T-helper 2 cell treated with Interferon-gamma antibody and Interleukin-4, amounts not matched to agents 5 μg/mL and 100 μg/mL, for 36 hours (primary cell): ENCODE results near the gene THG1L.

ENCODE experiments used
- DNase-seq: peaks from one replicate; pipeline ENCODE4 v3.0.0; 2021; ENCODE audit warnings: low spot score
- H3K27ac Mint-ChIP-seq: one replicate; pipeline ENCODE4 v1.8.0; 2021; ENCODE audit warnings: mild to moderate bottlenecking, mixed read lengths
- H3K27me3 Mint-ChIP-seq: one replicate; pipeline ENCODE4 v1.8.0; 2021; ENCODE audit warnings: low read depth, mixed read lengths
- H3K36me3 Mint-ChIP-seq: one replicate; pipeline ENCODE4 v1.8.0; 2021; ENCODE audit warnings: low read depth, mixed read lengths
- H3K4me1 Mint-ChIP-seq: one replicate; pipeline ENCODE4 v1.8.0; 2021; ENCODE audit warnings: low read depth, mixed read lengths
- H3K4me3 Mint-ChIP-seq: one replicate; pipeline ENCODE4 v1.8.0; 2022; ENCODE audit warnings: mild to moderate bottlenecking, moderate library complexity, mixed read lengths
- H3K9me3 Mint-ChIP-seq: one replicate; pipeline ENCODE4 v1.8.0; 2021; ENCODE audit warnings: mixed read lengths

Gene THG1L

DNA sequence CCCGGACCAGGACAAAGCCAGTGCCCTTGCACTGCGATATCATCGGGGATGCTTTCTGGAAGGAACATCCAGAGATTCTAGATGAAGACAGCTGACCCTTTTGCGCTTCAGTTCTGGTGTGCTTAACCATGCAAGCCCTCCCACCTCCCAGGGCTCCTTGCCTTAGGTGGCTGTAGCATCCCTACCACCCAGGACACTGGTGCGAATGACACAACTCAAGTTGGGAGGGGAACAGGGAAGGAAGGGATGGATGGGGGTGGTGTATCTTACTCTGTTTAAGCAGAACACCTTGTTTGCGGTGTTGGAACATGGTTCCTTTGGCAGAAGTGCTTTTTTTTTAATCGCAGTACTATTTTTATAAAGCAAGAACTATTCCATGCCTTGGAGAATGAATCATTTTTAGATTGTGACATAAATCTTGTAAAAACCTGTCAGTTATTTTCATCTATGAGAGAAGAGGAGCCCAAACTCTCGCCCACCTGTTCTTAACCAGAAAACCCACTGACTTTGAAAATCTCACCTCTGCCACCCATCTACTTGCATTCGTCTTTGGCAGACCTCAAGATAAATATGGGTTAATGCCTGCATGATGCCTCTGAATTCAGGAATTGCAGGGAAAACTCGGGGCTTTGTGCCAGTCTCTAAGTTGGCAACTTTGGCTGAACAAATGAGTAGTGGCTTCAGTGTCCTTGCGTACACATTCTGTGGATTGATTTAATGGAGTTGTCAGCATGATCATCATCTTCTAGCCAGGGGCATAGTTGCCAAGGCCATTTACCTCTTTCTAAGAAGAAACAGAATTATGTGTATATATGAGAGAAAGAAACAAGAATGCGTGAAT lies 8.4 kb downstream of the THG1L start:
- H3K27ac Mint-ChIP-seq: no peak overlapping the region
- H3K27me3 Mint-ChIP-seq: no peaks in the 10 kb centered on the region
- peaks cover 28% of the 10 kb centered on the region for H3K36me3 Mint-ChIP-seq
- peaks cover 15% of the 10 kb centered on the region for H3K4me1 Mint-ChIP-seq
- H3K9me3 Mint-ChIP-seq: no peaks in the 10 kb centered on the region
- no peak for DNase-seq
- H3K4me3 Mint-ChIP-seq: no peak overlapping the region

DNA sequence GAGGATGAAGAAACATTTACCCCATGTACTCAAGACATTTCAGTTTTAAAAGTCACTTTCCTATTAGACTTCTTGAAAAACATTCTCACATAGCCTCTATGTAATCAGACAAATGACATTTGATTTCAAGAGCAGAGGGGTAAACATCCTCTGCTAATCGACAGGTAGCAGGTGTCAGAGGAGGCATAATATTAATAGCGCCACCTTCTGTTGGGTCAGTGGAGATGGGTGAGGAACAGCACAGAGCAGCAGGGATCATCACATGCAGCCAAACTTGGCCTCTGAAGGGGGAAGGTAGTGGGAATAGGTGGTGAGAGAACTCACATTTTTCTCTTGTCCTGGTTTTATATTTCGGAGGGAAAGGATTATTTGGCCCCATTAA lies 9.0 kb downstream of the THG1L start:
- Mint-ChIP-seq H3K27me3 (no peaks in the 10 kb centered on the region), H3K27ac (no peak overlapping the region), H3K4me1 (peaks cover 19% of the 10 kb centered on the region), H3K36me3 (peaks cover 27% of the 10 kb centered on the region), H3K4me3 (no peak overlapping the region), H3K9me3 (no peaks in the 10 kb centered on the region)
- no peak for DNase-seq

DNA sequence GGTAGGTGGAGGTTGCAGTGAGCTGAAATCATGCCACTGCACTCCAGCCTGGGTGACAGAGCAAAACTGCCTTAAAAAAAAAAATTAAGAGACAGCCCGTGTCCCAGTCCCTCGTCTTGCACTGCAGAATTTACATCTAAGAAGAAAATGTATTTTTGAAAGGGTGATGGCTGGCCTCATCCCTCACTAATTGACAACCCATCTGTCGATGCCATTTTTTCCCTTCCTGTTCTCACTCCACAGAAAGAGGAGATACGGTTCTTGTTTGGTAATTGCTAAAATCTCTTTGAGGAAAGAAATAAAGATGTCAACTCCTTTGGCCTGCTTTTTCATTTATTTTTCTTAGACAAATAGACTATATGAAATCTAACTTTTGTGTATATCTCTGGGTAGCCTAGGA lies 9.9 kb downstream of the THG1L start:
- H3K4me3 Mint-ChIP-seq: no peak overlapping the region
- H3K4me1 Mint-ChIP-seq: peaks cover 24% of the 10 kb centered on the region
- H3K9me3 Mint-ChIP-seq: no peaks in the 10 kb centered on the region
- H3K27me3 Mint-ChIP-seq: no peaks in the 10 kb centered on the region
- H3K36me3 Mint-ChIP-seq: peaks cover 27% of the 10 kb centered on the region
- no peak for DNase-seq
- no peak overlapping the region for H3K27ac Mint-ChIP-seq

DNA sequence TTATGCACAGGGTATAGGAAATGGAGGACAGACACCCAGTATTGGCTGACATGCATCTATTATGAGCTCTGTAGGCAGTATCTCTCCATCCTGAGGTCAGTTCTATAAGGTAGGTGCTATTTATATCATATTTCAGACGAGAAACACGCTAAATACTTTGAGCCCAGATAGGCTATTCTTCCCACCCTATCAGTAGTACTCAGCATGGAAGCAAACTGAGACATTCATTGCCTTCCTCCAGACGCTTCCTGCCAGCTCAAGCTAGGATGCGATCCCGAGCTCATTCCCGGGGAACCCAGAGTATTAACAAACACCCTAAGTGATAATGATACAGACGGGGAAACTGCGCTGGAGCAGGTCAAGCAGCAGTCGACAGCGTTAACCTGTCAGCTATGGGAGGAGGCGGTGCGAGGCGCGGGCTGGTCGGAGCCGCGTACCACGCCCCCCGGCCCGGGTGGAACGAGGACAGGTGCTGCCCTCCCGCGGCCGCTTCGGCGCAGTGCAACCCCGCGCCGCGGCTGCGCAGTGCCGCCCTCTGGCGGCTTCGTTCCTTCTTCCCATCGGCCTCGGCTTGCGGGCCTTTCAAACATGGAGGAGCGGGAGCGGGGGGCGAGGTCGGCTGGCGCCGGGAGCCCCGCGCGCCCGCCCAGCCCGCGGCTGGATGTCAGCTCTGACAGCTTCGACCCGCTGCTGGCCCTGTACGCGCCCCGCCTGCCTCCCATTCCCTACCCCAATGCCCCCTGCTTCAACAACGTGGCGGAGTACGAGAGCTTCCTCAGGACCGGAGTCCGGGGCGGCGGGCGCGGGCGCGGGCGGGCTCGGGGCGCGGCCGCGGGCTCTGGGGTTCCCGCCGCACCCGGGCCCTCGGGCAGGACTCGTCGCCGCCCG lies 12.2 kb downstream of the THG1L start, which contains the start of gene LSM11:
TSS of gene LSM11 (plus strand) at position 550 of the 888 bp plus-strand sequence. CDS start at position 589, 39 bp downstream.
- peak; percentile 91 for DNase-seq
- H3K27me3 Mint-ChIP-seq: no peaks in the 10 kb centered on the region
- H3K36me3 Mint-ChIP-seq: peaks cover 15% of the 10 kb centered on the region
- H3K9me3 Mint-ChIP-seq: no peaks in the 10 kb centered on the region
- peak within 1 kb of the TSS; percentile 85 for H3K27ac Mint-ChIP-seq
- H3K4me1 Mint-ChIP-seq: peaks cover 35% of the 10 kb centered on the region
- peak within 1 kb of the TSS; percentile 92 for H3K4me3 Mint-ChIP-seq

DNA sequence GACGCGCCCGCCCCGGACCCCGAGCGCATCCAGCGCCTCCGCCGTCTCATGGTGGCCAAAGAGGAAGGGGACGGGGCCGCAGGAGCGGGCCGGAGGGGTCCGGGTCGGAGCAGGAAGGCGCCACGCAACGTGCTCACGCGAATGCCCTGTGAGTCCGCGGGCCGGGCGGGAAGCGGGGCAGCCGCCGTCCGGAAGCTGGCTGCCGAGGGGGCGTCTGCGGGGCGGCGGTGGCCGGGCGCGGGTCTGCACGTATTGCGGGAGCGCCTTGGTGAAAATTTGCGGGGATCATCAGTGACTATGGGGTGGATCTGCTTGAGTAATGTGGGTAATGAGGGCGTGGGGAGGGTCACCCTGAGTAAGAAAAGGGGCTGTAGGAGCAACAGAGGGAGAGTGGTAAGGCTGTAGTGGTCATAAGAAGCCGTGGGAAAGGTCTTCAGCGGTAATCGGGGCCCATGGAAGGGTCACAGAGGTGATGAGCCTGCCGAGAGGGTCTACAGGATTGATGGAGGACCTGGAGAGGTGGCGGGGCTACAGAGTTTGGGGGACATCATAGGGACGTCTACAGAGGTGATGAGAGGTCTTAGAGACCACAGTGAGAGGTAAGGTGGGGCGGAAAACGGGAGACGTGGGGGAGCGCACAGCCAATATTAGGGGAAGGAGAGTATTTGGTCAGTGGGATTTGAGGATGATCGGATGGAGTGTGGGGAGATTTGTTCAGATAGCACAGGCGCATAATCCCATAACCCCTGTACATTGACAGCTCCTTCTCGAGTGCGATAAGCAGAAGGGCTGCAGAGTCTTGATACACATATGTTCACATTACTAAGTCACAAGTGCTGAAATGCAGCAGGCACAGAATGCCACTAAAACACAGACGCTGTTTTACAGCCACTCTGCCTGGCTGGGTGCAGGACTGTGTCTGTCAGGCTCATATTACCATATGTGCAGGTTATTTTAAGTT lies 13.1 kb downstream of the THG1L start:
- Mint-ChIP-seq H3K4me3 (peak overlapping the region; percentile 92), H3K27ac (peak overlapping the region; percentile 85), H3K27me3 (no peaks in the 10 kb centered on the region), H3K9me3 (no peaks in the 10 kb centered on the region), H3K36me3 (peaks cover 12% of the 10 kb centered on the region), H3K4me1 (peaks cover 42% of the 10 kb centered on the region)
- peak; percentile 22 for DNase-seq

DNA sequence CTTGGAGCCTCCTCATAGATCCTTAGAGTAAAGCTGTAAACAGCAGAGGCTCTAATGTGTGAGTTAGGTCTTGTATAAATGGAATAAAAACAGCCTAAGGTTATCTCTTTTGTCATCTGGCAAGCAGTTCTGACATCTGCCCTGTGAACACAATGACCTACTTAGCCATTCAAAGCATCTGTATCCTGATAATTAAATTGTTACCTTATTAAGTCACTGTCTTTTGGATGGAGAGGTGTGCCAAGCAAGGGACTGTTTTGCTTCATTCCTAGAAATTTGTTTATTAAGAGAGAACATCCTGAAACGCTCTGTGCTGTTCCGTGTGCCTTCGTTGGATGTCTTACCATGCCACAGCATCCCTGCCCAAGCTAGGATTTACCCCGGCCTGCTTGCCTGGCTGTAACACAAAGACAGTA lies 13.8 kb downstream of the THG1L start:
- DNase-seq: no peak
- Mint-ChIP-seq H3K36me3 (peaks cover 8% of the 10 kb centered on the region), H3K4me3 (peak overlapping the region; percentile 92), H3K27ac (no peak overlapping the region), H3K27me3 (no peaks in the 10 kb centered on the region), H3K9me3 (no peaks in the 10 kb centered on the region), H3K4me1 (peaks cover 42% of the 10 kb centered on the region)

DNA sequence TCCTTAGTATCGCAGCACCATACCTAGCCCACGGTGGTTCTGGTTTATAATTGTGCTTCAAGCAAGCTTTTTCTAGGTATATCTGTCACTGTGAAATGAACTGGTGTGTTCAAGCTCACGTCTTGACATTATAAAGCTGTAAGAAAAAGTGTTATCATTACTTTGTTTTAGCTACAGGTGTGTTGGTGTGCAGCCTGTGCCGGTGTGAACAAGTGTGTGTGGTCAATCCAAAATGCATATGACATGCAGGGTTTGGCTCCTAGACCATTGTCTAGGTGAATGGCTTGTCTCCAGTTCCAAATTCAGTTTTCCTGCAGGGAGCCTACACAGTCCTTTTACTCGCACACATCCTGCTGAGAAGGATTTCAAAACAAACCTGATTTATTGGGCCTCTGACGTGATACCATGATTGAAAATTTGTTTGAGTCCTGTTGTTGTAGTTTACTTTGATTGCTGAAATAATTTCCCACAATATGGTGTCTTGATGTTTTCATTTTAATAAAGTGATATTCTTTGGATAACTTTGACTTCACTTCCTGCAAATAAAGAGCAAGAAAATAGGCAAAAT lies 16.0 kb downstream of the THG1L start:
- Mint-ChIP-seq H3K4me1 (peaks cover 39% of the 10 kb centered on the region), H3K27ac (no peak overlapping the region), H3K4me3 (no peak overlapping the region), H3K36me3 (peaks cover 5% of the 10 kb centered on the region), H3K27me3 (no peaks in the 10 kb centered on the region), H3K9me3 (no peaks in the 10 kb centered on the region)
- DNase-seq: no peak

DNA sequence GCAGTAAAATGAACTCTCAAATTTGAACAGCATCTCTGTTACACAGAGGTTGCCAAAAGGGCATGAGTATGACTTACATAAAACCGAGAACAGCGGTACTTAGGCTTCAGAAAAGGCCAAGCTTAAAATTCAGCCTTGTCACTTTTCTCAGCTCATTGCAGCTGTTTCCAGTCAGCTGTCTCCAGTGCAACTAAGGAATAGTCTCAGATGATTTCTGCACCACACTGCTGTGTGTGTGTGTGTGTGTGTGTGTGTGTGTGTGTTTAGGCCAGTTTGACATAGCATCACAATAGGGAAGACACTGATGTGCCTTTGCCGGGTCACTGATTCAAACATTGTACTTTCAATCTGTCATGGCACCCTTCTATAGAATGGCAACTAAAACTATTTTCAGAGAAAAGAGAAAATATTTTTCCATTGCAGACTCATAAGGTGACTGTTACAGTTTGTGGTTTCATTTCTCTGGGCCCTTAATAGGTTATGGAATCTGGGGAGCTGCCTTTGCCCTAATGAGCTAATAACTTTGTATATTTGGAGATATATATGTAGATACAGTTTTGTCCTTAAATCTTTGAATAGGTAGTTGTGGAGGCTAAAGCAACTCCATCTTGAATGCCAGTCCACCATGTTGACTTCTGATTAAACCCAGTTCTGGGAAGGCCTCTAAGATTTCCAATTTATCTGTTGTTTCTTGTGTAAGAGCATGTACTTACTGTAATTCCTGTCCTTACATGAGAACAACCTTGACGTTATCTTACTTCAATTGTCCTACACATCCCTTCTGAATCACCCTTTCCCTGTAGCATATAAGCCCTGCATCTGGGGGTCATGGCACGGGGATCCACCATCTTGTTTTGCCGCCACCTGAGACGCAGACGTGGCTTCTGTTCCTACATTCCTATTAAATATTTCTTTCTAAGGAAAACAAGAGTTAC lies 16.8 kb downstream of the THG1L start:
- DNase-seq: no peak
- no peaks in the 10 kb centered on the region for H3K27me3 Mint-ChIP-seq
- H3K4me1 Mint-ChIP-seq: peaks cover 34% of the 10 kb centered on the region
- no peak overlapping the region for H3K27ac Mint-ChIP-seq
- H3K9me3 Mint-ChIP-seq: no peaks in the 10 kb centered on the region
- peaks cover 8% of the 10 kb centered on the region for H3K36me3 Mint-ChIP-seq
- H3K4me3 Mint-ChIP-seq: no peak overlapping the region

DNA sequence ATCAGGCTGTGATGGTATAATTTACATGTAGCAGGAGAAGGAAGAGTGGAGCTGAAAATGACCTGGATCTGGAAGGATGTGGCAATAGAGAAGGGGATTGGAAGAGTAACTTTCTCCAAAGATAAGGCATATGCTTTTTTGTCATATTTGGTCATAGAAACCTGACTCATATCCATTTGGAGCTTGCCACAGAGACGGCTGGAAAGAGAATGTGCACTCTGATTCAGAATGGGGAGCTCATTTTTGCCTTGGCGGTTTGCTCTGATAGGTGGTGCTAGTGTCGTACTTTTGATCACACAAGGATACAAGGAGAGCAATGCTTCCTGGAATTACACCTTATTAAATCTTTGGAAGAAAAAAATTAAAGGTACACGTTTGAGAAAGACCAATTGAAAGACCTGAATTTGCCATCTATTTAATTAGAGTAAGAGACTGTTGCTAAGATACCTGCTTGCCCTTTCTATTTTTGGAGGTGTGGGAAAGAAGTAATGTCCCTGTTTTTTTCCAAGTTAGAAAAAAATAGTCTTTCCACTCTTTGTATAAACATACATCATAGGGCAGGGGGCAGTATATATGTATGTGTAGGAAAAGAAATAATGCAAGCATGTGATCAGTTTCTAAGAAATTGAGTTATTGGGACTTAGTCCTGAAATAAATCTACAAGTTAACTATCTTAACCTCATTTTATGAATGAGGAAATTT lies 17.7 kb downstream of the THG1L start:
- H3K4me1 Mint-ChIP-seq: peaks cover 31% of the 10 kb centered on the region
- no peak for DNase-seq
- H3K36me3 Mint-ChIP-seq: peaks cover 12% of the 10 kb centered on the region
- no peak overlapping the region for H3K27ac Mint-ChIP-seq
- H3K4me3 Mint-ChIP-seq: no peak overlapping the region
- no peaks in the 10 kb centered on the region for H3K9me3 Mint-ChIP-seq
- no peaks in the 10 kb centered on the region for H3K27me3 Mint-ChIP-seq

DNA sequence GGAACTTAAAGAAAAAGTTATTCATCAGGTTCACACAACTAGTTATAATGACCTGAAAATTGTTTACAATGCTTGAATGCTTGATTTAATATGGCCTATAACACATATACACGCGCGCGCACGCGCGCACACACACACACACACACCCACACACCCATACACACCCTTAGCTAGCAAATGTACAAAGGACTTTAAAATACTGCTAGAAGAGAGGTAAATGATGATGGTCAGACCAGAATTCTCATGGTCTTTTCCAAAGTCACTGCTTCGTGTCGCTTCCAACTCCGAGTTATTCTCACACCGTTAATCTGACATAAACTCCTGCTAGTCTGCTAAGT lies 18.2 kb downstream of the THG1L start:
- H3K27me3 Mint-ChIP-seq: no peaks in the 10 kb centered on the region
- H3K9me3 Mint-ChIP-seq: no peaks in the 10 kb centered on the region
- peaks cover 15% of the 10 kb centered on the region for H3K36me3 Mint-ChIP-seq
- H3K4me1 Mint-ChIP-seq: peaks cover 28% of the 10 kb centered on the region
- no peak overlapping the region for H3K27ac Mint-ChIP-seq
- no peak for DNase-seq
- H3K4me3 Mint-ChIP-seq: no peak overlapping the region

DNA sequence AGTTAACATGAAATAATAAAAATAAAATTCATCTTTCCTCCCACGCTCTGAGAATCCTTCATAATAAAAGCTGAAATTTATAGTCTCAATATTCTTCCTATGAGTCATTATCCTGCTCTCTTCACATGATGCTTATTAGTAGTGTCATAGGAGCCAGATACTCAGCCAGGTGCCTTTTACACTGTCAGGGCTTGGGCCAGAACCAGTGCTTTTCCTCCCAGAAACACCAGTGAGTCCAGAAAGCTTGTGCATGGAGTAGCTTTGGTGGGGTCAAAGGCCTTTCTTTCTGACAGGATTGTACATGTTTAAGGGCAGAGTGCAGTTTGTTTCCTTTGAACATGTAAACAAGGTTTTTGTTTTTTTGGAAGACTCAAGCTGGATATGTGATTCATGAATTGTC lies 19.1 kb downstream of the THG1L start:
- H3K36me3 Mint-ChIP-seq: peaks cover 13% of the 10 kb centered on the region
- H3K9me3 Mint-ChIP-seq: no peaks in the 10 kb centered on the region
- H3K4me3 Mint-ChIP-seq: no peak overlapping the region
- no peak overlapping the region for H3K27ac Mint-ChIP-seq
- peaks cover 22% of the 10 kb centered on the region for H3K4me1 Mint-ChIP-seq
- H3K27me3 Mint-ChIP-seq: no peaks in the 10 kb centered on the region
- no peak for DNase-seq

DNA sequence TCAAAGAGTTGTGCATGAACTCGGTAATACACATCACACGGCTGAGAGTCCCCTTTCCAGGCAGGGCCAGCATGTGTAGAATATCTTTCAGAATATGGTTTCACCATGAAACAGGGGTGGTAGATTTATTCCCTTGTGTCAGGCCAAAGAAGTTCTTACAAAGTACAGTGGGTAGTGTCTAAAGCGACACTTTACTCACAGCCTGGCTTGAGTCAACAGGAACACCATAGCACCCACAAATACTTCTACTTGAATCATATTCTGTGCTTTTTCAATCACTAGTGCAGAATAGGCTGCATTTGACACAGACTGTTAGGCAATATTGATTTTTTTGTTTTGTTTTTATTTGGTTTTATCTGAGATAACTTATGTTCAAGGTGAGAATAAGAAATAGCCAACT lies 24.9 kb downstream of the THG1L start:
- peaks cover 14% of the 10 kb centered on the region for H3K36me3 Mint-ChIP-seq
- H3K4me3 Mint-ChIP-seq: no peak overlapping the region
- DNase-seq: no peak
- H3K27me3 Mint-ChIP-seq: no peaks in the 10 kb centered on the region
- H3K4me1 Mint-ChIP-seq: peaks cover 10% of the 10 kb centered on the region
- no peaks in the 10 kb centered on the region for H3K9me3 Mint-ChIP-seq
- H3K27ac Mint-ChIP-seq: no peak overlapping the region
